ENCODE data around the gene MRLN.
"Not testable (repeated sequence)": the region's sequence is repeated elsewhere in the genome, so short reads cannot be mapped to it uniquely, and the experiment has no call there.

The MRLN gene

GRCh38 chr10:59753267-59753666 is at the start of gene MRLN:
MRLN (minus strand) TSS chr10:59753455.
- DNase-seq (ENCODE audit: low read depth), result no peak

GRCh38 chr10:59801171-59801570 is 47.9 kb upstream of the MRLN start:
- DNase-seq (ENCODE audit: low read depth), result no peak

- no peak for DNase-seq (ENCODE audit: low read depth)
Measured at GRCh38 chr10:59799421-59799820, 46.2 kb upstream of the MRLN start.

- no peak for DNase-seq (ENCODE audit: low read depth)
Measured at GRCh38 chr10:59793919-59794318, 40.7 kb upstream of the MRLN start.

GRCh38 chr10:59792812-59793211 is 39.6 kb upstream of the MRLN start:
- DNase-seq (ENCODE audit: low read depth), result no peak

GRCh38 chr10:59791601-59792000 is 38.3 kb upstream of the MRLN start:
- DNase-seq (ENCODE audit: low read depth), result no peak

GRCh38 chr10:59790080-59790479 is 36.8 kb upstream of the MRLN start:
- DNase-seq (ENCODE audit: low read depth), result not testable (repeated sequence)

- DNase-seq (ENCODE audit: low read depth), result not testable (repeated sequence)
Measured at GRCh38 chr10:59788914-59789313, 35.7 kb upstream of the MRLN start.

- not testable (repeated sequence) for DNase-seq (ENCODE audit: low read depth)
Measured at GRCh38 chr10:59787032-59787431, 33.8 kb upstream of the MRLN start.

- DNase-seq (ENCODE audit: low read depth), result not testable (repeated sequence)
Measured at GRCh38 chr10:59785476-59785875, 32.2 kb upstream of the MRLN start.

GRCh38 chr10:59781511-59781910 is 28.3 kb upstream of the MRLN start:
- no peak for DNase-seq (ENCODE audit: low read depth)

GRCh38 chr10:59779756-59780533 is 26.7 kb upstream of the MRLN start:
- DNase-seq (ENCODE audit: low read depth), result no peak

GRCh38 chr10:59774451-59774850 is 21.2 kb upstream of the MRLN start:
- no peak for DNase-seq (ENCODE audit: low read depth)

GRCh38 chr10:59773088-59773487 is 19.8 kb upstream of the MRLN start:
- no peak for DNase-seq (ENCODE audit: low read depth)

- no peak for DNase-seq (ENCODE audit: low read depth)
Measured at GRCh38 chr10:59771162-59771807, 18.0 kb upstream of the MRLN start.

GRCh38 chr10:59770689-59771088 is 17.4 kb upstream of the MRLN start:
- DNase-seq (ENCODE audit: low read depth), result no peak

GRCh38 chr10:59762505-59762904 is 9.2 kb upstream of the MRLN start:
- no peak for DNase-seq (ENCODE audit: low read depth)

GRCh38 chr10:59757966-59758365 is 4.7 kb upstream of the MRLN start:
- no peak for DNase-seq (ENCODE audit: low read depth)

GRCh38 chr10:59754951-59755350 is 1.7 kb upstream of the MRLN start:
- no peak for DNase-seq (ENCODE audit: low read depth)

- no peak for DNase-seq (ENCODE audit: low read depth)
Measured at GRCh38 chr10:59752278-59752940, 846 bp downstream of the MRLN start.

GRCh38 chr10:59750155-59750945 is 2.9 kb downstream of the MRLN start:
- no peak for DNase-seq (ENCODE audit: low read depth)

- no peak for DNase-seq (ENCODE audit: low read depth)
Measured at GRCh38 chr10:59748834-59749233, 4.4 kb downstream of the MRLN start.

Data from stimulated activated CD8-positive, alpha-beta memory T cell treated with anti-CD3 and anti-CD28 coated beads, Interleukin-15, amount 100 ng/mL, for 24 hours (primary cell).